Tibial artery (tissue), 4 donors: Measurements from ENCODE around the gene MAPKAP1.

Experiments
- DNase-seq, 2 donors: peaks; one replicate each; pipeline ENCODE4 v3.0.0-alpha.2; 2019
- H3K27ac ChIP-seq, 2 donors: fragments of 200-600 bp; sonication (generic) in 1 of 2; 1 replicate in 1 of 2; 2 replicates in 1 of 2; pipeline ENCODE4 v1.5.1; 2018 to 2019; ENCODE audit warnings: mild to moderate bottlenecking in 1 of 2
- H3K27me3 ChIP-seq, 2 donors: fragments of 200-600 bp; sonication (generic) in 1 of 2; one replicate each; pipeline versions ENCODE4 v1.5.1 to v1.6.0; 2016 to 2019
- H3K36me3 ChIP-seq, 3 donors: fragments of 200-600 bp; sonication (generic) in 2 of 3; one replicate each; pipeline ENCODE4 v1.5.1; 2016 to 2019; ENCODE audit warnings: mild to moderate bottlenecking in 2 of 3
- H3K4me1 ChIP-seq, 4 donors: fragments of 200-600 bp; sonication (generic) in 2 of 4; 1 replicate in 3 of 4; 2 replicates in 1 of 4; pipeline ENCODE4 v1.5.1; 2016 to 2019
- H3K4me3 ChIP-seq, 2 donors: fragments of 200-600 bp; sonication (generic) in 1 of 2; 1 replicate in 1 of 2; 2 replicates in 1 of 2; pipeline ENCODE4 v1.5.1; 2018 to 2019; ENCODE audit warnings: mild to moderate bottlenecking in 2 of 2
- H3K9me3 ChIP-seq, 3 donors: fragments of 200-600 bp; sonication (generic) in 1 of 3; one replicate each; pipeline ENCODE4 v1.5.1; 2016 to 2019
- CTCF ChIP-seq, 2 experiments: fragments of 200-600 bp in 1 of 2; fragments of 450-650 bp in 1 of 2; IDR thresholded peaks; one replicate each; pipeline ENCODE4 v1.5.1; 2017 to 2019; ENCODE audit warnings: antibody characterized with exemption in 2 of 2, mild to moderate bottlenecking in 1 of 2, moderate library complexity in 1 of 2
- intact Hi-C: fragments of 100-400 bp; cut with DNase I; formaldehyde crosslinking; loops from one replicate; pipeline ENCODE4 v1.15.0; 2023; ENCODE audit warnings: low total_unique reads

The MAPKAP1 gene

DNA sequence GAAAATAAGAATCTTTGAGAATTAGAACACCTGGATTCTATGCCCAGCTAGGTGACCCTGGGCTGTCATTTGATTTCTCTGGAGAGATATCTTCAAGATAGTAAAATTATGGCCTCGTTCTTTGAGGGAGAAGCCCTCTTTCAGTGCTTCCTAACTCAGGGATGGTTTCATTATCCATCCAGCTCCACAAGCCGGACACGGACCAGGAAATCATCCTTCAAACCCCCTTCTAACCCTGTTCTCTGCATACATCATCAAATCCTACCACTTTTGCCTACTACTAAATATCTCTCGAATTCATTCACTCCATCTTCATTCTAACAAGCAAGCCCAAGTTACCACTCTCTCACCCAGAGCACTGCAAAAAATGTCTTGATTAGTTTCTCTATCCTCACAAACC is 57.2 kb downstream of the MAPKAP1 start:
- TF ChIP-seq CTCF (IDR thresholded peaks at IDR 0.05): no peak
- no peak for DNase-seq
- Histone ChIP-seq H3K4me1 (peaks cover 0 to 13% (median 5%) of the 10 kb centered on the region in 4 donors), H3K36me3 (no peaks in the 10 kb centered on the region), H3K9me3 (no peaks in the 10 kb centered on the region), H3K27ac (peak overlapping the region in 1 of 2 donors; percentile 5), H3K27me3 (no peaks in the 10 kb centered on the region), H3K4me3 (no peak overlapping the region)
- intact Hi-C loops: no loop called here

DNA sequence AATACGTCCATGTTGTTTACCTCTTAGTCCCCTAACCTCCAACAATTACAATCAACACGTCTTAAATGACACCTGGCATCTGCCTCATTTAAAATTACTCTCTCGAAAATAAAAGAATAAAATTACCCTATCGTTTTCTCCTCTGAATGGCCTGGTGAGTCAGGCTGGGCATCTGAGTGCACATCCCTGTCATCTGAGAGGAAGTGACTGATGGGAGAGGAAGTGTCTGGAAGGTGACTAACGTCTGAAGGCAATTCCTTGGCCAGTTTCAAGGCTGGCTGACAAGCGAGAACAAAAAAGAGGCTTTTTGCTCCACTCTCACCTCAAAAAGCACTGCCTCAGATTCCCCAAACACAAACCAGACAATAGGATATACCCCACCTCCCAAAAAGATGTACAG is 57.7 kb downstream of the MAPKAP1 start:
- H3K27ac ChIP-seq: no peak overlapping the region
- peak in 1 of 2 donors; percentile 42 for DNase-seq
- intact Hi-C loops: no loop called here

GRCh38 chr9:125648294-125648693 is 58.7 kb downstream of the MAPKAP1 start:
- no peak for DNase-seq
- peaks cover 0 to 13% (median 5%) of the 10 kb centered on the region in 4 donors for H3K4me1 ChIP-seq
- no peak overlapping the region for H3K4me3 ChIP-seq
- no peak for TF ChIP-seq CTCF (IDR thresholded peaks at IDR 0.05)
- H3K27me3 ChIP-seq: no peaks in the 10 kb centered on the region
- intact Hi-C loops: no loop called here
- H3K36me3 ChIP-seq: no peaks in the 10 kb centered on the region
- no peaks in the 10 kb centered on the region for H3K9me3 ChIP-seq
- H3K27ac ChIP-seq: no peak overlapping the region

More for the DNA sequence above, 57.7 kb downstream of the MAPKAP1 start:
- TF ChIP-seq CTCF (IDR thresholded peaks at IDR 0.05): no peak
- Histone ChIP-seq H3K4me3 (no peak overlapping the region), H3K9me3 (no peaks in the 10 kb centered on the region), H3K36me3 (no peaks in the 10 kb centered on the region), H3K27me3 (no peaks in the 10 kb centered on the region), H3K4me1 (peaks cover 0 to 13% (median 5%) of the 10 kb centered on the region in 4 donors)

DNA sequence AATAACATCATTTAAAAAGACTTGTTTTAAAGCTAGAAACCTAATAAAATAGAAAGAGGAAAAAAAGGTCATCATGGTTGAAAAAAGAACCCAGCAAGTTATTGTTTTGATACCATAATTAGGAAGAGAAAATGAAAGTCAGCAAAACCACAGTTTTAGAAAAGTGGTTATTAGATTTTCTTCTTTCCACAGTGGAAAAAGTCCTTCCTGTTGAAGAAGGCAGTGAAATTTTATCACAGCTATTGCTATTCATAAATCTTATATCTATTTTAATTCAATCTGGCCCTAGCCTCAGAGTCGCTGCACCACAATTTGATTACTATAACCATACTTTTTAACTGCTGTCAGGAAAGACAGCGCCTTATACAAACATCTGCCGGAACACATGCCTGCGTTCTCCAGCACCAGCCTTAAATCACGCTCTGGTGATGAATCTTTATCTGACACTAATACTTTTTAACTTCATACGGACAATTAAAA is 60.3 kb downstream of the MAPKAP1 start:
- intact Hi-C loops: no loop called here
- Histone ChIP-seq H3K4me1 (peaks cover 0 to 13% (median 5%) of the 10 kb centered on the region in 4 donors), H3K27me3 (no peaks in the 10 kb centered on the region), H3K27ac (peak overlapping the region; percentile 6 to 7), H3K36me3 (no peaks in the 10 kb centered on the region), H3K4me3 (peak overlapping the region in 1 of 2 donors; percentile 11), H3K9me3 (no peaks in the 10 kb centered on the region)
- TF ChIP-seq CTCF (IDR thresholded peaks at IDR 0.05): no peak
- DNase-seq: no peak

GRCh38 chr9:125646217-125646616 is 60.8 kb downstream of the MAPKAP1 start:
- no peak for DNase-seq
- Histone ChIP-seq H3K9me3 (no peaks in the 10 kb centered on the region), H3K4me3 (no peak overlapping the region), H3K4me1 (peaks cover 0 to 13% (median 5%) of the 10 kb centered on the region in 4 donors), H3K36me3 (no peaks in the 10 kb centered on the region), H3K27ac (peak overlapping the region; percentile 6 to 7), H3K27me3 (no peaks in the 10 kb centered on the region)
- intact Hi-C loops: no loop called here
- TF ChIP-seq CTCF (IDR thresholded peaks at IDR 0.05): no peak
